Testis (tissue), 3 donors: ENCODE data around the gene TRABD2A. TPM values are rescaled to one million over a fixed set of nuclear protein-coding genes. Genes with fewer than 3 reads are reported as not detected.

Experiments used
- DNase-seq: peaks from one replicate; pipeline ENCODE4 v3.0.0-alpha.2; 2019
- H3K27ac ChIP-seq, 2 donors: fragments of 200-600 bp; sonication (generic); one replicate each; pipeline ENCODE4 v1.5.1; 2019
- H3K27me3 ChIP-seq: fragments of 200-600 bp; sonication (generic); one replicate; pipeline ENCODE4 v1.5.1; 2019
- H3K36me3 ChIP-seq: fragments of 200-600 bp; sonication (generic); one replicate; pipeline ENCODE4 v1.5.1; 2017; ENCODE audit warnings: low read depth; ENCODE audit errors: missing control alignments
- H3K4me1 ChIP-seq: fragments of 200-600 bp; sonication (generic); one replicate; pipeline ENCODE4 v1.5.1; 2019
- H3K4me3 ChIP-seq, 2 donors: fragments of 200-600 bp; sonication (generic); one replicate each; pipeline ENCODE4 v1.5.1; 2017 to 2019
- H3K9me3 ChIP-seq: fragments of 200-600 bp; sonication (generic); one replicate; pipeline ENCODE4 v1.5.1; 2017
- POLR2A ChIP-seq: fragments of 450-650 bp; IDR thresholded peaks from one replicate; pipeline ENCODE4 v1.6.1; 2017; ENCODE audit warnings: antibody characterized with exemption, mild to moderate bottlenecking, moderate library complexity
- WGBS, 2 donors: methylation state at CpG; one replicate each; pipeline ENCODE4 v1.1.5; 2018; 5-methylcytosine and 5-hydroxymethylcytosine counted together
- intact Hi-C: fragments of 100-400 bp; cut with DNase I; formaldehyde crosslinking; loops from one replicate; pipeline ENCODE4 v1.15.1; 2023; ENCODE audit warnings: low total_unique reads
- polyA plus RNA-seq: library from polyadenylated mRNA; stranded (reverse); fragments of 350-450 nt; fragmentation: Illumina TruSeq; extraction: RNeasy Lipid Tissue Mini Kit (QIAGEN cat#74804); gene quantifications from one replicate; pipeline ENCODE4 v1.2.3, GENCODE V29; 2014; ENCODE audit warnings: low read depth, low replicate concordance; ENCODE audit not compliant: insufficient read depth
- total RNA-seq, 2 donors: library from RNA; depleted of rRNA; stranded (reverse); fragments of >200 nt; gene quantifications; one replicate each; pipeline ENCODE4 v1.2.3, GENCODE V29; 2016
- TF ChIP-seq, protein P1 (sequence below), 3 experiments: fragments of 450-650 bp in 2 of 3; fragments of 200-600 bp in 1 of 3; sonication (generic) in 1 of 3; IDR thresholded peaks; one replicate each; pipeline ENCODE4 v1.5.1; 2016 to 2019; ENCODE audit warnings: antibody characterized with exemption in 3 of 3, mild to moderate bottlenecking in 2 of 3, moderate library complexity in 1 of 3

The TRABD2A gene
- total and polyA plus RNA-seq, 3 donors from 2014 or later, result 19.1 to 82.5 (median 44.1) TPM

DNA sequence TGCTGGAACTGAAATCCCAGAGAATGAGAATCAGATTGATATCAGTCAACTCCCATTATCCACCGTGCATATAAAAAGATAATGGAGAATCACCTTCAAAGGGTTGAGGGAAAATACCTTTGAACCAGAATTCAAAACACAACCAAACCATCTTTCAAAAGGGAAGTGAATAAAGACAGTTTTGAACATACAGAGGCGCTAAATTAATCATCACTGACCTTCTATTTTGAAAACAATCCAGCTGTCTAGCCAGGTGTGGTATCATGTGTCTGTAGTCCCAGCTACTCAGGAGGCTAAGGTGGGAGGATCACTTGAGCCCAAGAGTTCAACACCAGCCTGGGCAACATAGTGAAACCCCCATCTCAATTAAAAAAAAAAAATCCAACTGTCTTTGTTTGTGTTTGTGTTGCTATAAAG is 63.6 kb downstream of the TRABD2A start:
- no peaks in the 10 kb centered on the region for H3K36me3 ChIP-seq
- intact Hi-C loops, result no loop called here
- WGBS, 2 donors, result 71 to 75% methylated on average over 2 of the region's 2 CpGs
- TF ChIP-seq, protein P1, sequence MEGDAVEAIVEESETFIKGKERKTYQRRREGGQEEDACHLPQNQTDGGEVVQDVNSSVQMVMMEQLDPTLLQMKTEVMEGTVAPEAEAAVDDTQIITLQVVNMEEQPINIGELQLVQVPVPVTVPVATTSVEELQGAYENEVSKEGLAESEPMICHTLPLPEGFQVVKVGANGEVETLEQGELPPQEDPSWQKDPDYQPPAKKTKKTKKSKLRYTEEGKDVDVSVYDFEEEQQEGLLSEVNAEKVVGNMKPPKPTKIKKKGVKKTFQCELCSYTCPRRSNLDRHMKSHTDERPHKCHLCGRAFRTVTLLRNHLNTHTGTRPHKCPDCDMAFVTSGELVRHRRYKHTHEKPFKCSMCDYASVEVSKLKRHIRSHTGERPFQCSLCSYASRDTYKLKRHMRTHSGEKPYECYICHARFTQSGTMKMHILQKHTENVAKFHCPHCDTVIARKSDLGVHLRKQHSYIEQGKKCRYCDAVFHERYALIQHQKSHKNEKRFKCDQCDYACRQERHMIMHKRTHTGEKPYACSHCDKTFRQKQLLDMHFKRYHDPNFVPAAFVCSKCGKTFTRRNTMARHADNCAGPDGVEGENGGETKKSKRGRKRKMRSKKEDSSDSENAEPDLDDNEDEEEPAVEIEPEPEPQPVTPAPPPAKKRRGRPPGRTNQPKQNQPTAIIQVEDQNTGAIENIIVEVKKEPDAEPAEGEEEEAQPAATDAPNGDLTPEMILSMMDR (IDR thresholded peaks at IDR 0.05), result no peak
- no peak for TF ChIP-seq POLR2A
- H3K4me3 ChIP-seq, result no peak overlapping the region
- H3K27me3 ChIP-seq, result no peaks in the 10 kb centered on the region
- H3K4me1 ChIP-seq, result no peaks in the 10 kb centered on the region
- H3K9me3 ChIP-seq, result no peaks in the 10 kb centered on the region
- no peak overlapping the region for H3K27ac ChIP-seq
- no peak for DNase-seq

DNA sequence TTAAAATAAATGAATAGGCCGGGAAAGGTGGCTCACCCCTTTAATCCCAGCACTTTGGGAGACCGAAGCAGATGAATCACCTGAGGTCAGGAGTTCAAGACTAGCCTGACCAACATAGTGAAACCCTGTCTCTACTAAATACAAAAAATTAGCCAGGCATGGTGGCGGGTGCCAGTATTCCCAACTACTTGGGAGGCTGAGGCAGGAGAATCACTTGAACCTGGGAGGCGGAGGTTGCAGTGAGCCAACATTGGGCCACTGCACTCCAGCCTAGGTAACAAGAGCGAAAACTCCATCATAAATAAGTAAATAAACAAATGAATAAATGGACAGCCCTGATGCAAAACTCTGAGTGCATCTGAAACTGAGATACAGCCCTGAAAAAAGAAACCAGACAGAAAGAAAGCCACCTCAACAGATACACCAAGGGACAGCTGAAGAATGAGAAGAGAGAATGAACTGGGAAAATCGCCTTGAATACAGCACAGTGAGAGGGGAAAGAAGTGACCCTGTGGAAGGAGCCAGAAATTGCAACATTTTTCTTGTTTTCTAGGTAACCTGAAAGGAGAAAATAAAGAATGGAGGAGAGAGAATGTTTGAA is 64.4 kb downstream of the TRABD2A start:
- 90 to 94% methylated on average over 6 of the region's 6 CpGs for WGBS, 2 donors
- intact Hi-C loops, result no loop called here
- no peak for TF ChIP-seq POLR2A
- TF ChIP-seq, protein P1 (IDR thresholded peaks at IDR 0.05), result no peak

DNA sequence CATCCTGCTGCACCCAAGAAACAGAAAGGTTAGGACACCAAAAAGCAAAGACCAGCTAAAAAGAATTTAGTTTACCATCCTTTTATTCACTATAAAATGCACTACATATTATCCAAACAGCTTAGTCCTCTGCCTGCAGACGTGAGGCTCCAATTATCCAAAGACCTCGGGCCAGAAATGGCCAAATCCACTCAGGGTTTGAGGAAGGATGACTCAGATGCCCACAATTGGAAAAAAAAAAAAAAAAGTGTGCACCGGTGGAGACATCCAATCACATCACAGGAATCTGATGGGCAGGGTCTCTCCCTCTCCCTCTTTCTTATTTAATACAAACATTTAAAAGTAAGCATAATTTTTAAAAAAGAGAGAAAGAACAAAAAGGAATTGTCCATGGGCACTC is 65.7 kb downstream of the TRABD2A start:
- Histone ChIP-seq H3K9me3 (no peaks in the 10 kb centered on the region), H3K27ac (no peak overlapping the region), H3K27me3 (no peaks in the 10 kb centered on the region), H3K4me3 (no peak overlapping the region), H3K36me3 (no peaks in the 10 kb centered on the region), H3K4me1 (no peaks in the 10 kb centered on the region)
- DNase-seq, result no peak
- TF ChIP-seq POLR2A, result no peak
- TF ChIP-seq, protein P1 (IDR thresholded peaks at IDR 0.05), result no peak
- WGBS, 2 donors, result 49 to 53% methylated on average over 3 of the region's 3 CpGs
- intact Hi-C loops, result no loop called here

More for the DNA sequence above, 64.4 kb downstream of the TRABD2A start:
- Histone ChIP-seq H3K9me3 (no peaks in the 10 kb centered on the region), H3K27me3 (no peaks in the 10 kb centered on the region), H3K36me3 (no peaks in the 10 kb centered on the region), H3K4me3 (no peak overlapping the region), H3K27ac (no peak overlapping the region), H3K4me1 (no peaks in the 10 kb centered on the region)
- DNase-seq, result no peak

DNA sequence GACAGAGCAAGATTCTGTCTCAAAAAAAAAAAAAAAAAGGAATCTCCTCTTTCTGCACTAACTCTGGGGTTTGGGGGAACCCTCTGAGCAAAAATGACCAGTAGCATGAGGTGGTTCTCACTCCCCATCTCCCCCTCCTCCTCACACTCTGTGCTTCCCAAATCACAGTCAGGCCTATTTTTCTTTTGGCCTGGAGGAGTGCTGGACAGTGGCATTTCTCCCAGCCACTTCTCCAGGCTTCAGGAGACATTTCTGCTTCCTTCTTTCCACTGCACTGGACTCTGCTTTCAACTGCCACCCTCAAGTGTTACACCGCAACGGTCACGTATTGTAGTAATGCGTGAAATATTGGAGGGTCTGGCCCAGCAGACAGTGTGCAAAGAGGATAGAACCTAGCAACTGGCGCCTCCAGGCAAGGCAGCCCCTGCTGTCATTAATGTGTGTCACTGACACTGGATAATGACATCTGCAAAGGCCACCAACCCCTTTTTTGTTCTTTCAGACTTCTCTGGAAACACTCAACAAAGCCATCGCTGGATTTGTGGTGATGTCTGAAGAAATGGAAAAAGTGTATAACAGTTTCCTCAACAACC is 68.9 kb downstream of the TRABD2A start:
- Histone ChIP-seq H3K4me3 (no peak overlapping the region), H3K9me3 (no peaks in the 10 kb centered on the region), H3K36me3 (no peaks in the 10 kb centered on the region), H3K4me1 (no peaks in the 10 kb centered on the region), H3K27me3 (no peaks in the 10 kb centered on the region), H3K27ac (no peak overlapping the region)
- no peak for TF ChIP-seq POLR2A
- TF ChIP-seq, protein P1 (IDR thresholded peaks at IDR 0.05), result no peak
- intact Hi-C loops, result no loop called here
- WGBS, 2 donors, result 95 to 96% methylated on average over 6 of the region's 6 CpGs
- DNase-seq, result no peak

DNA sequence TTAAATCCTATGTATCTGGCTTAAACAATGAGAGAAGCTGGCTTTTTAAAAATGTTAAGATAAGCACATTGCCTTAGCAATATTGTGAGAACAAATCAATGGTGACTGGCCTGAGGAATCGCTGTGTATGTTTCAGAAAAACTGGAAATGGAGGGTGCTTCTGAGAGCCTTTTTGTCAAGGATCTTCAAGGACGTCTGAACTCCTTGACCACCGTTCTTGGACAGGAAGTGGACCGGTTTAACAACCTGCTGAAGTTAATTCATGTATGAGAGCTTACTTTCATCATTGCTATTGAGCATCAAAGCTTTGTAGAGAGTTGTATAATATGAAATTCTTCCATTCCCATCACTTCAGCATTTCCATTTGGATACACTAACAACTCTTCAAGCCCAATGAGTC is 72.6 kb downstream of the TRABD2A start:
- no peak overlapping the region for H3K4me3 ChIP-seq
- TF ChIP-seq, protein P1 (IDR thresholded peaks at IDR 0.05), result no peak
- no peak for TF ChIP-seq POLR2A
- H3K9me3 ChIP-seq, result no peaks in the 10 kb centered on the region
- H3K27me3 ChIP-seq, result no peaks in the 10 kb centered on the region
- H3K4me1 ChIP-seq, result no peaks in the 10 kb centered on the region
- no peaks in the 10 kb centered on the region for H3K36me3 ChIP-seq
- WGBS, 2 donors, result 71 to 73% methylated on average over 4 of the region's 4 CpGs
- H3K27ac ChIP-seq, result no peak overlapping the region
- DNase-seq, result no peak
- intact Hi-C loops, result no loop called here
